CD4-positive, alpha-beta T cell treated with Interferon gamma for 1 hour (primary cell): ENCODE measurements around the gene IL18.
"Not testable (repeated sequence)": the region's sequence is repeated elsewhere in the genome, so short reads cannot be mapped to it uniquely, and the experiment has no call there.

ENCODE experiments used
- DNase-seq: peaks from one replicate; pipeline ENCODE4 v3.0.0-alpha.2; 2020

Gene IL18

DNA sequence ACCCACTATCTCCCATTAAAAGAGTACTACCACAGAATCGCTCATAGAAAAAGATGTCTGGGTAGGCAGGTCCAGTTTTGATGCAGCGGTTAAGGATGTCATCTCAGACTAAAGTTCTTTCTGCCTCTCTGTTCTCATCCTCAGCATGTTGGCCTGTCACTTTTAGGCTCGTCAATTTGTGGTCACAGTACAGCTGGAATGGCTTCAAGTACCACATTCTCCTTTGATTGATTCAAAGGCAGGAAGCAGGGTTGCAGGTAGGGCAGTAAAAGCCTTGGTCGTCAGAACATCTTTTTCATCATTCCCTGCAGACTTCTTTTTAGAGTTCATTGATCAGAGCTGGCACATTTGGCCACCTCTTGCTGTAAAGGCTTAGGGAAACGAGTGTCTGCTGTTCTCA is 48.5 kb downstream of the IL18 start:
- DNase-seq, result no peak

DNA sequence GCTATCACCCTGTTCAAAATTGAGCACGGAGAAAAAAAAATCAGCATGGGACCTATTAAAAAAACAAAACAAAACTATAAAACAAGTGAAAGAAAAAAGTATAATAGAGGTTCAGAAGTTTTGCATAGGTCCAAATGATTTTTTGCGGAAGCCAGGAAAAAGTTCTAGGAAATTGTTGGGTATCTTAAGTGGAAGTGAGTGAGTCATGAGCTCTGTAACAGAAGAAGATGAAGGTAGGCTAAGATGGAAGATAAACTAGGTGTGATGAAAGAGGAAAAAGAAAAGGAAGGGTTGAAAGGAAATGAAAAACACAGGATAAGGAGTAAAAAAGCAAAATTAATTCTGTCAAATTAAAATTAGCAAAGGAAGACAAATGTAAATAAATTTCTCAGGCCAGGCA is 49.4 kb downstream of the IL18 start:
- DNase-seq, result no peak

DNA sequence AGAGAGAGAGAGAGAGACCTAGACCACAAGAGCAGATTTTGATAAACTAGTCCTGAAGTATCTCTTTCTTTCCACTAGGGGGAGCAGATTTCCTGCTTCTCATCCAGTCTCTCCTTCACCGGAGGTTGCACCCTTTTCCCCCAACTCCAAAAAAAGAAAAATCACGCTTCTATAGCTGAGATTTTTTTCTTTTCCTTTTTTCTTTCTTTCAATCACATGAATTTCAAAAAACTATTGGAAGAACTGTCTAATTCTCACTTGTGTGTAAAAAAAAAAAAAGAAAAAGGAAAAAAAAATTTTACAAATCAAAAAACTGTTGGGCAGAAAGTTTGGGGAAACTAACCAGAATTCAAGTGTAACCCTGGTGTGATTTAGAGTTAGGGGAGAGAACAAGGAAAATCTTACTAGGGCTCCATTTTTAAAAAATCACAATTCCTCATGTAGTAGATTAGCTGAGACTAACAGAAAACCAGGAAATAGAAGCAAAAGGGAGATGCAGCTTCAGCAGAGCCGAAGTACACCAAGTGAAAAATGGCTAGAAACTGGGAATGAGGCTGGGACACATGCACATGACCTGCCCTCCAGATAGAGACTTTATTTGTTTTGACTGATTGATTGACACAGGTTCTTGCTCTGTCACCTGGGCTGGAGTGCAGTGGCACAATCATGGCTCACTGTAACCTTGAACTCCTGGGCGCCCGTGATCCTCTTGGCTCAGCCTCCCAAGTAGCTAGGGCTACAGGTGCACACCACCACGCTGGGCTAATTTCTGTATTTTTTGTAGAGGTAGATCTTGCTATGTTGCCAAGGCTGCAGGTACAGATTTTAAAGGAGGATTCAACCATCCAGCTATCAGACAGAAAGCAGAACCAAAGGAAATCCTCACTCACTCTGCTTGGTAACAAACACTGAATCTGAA is 50.1 kb downstream of the IL18 start:
- DNase-seq, result no peak

DNA sequence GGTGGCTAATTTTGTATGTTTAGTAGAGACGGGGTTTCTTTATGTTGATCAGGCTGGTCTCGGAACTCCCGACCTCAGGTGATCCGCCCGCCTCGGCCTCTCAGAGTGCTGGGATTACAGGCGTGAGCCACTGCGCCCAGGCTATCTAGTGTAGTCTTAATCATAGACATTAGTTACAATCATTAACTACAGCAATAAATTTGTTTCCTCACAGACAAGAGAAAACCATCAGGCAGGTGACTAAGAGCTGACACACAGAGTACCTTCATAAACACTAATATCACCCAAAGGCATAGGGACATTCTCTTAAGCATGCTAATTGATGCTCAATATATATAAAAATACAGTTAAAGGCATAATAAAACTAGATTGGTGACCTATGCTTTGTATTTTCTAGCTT is 57.8 kb downstream of the IL18 start:
- no peak for DNase-seq

DNA sequence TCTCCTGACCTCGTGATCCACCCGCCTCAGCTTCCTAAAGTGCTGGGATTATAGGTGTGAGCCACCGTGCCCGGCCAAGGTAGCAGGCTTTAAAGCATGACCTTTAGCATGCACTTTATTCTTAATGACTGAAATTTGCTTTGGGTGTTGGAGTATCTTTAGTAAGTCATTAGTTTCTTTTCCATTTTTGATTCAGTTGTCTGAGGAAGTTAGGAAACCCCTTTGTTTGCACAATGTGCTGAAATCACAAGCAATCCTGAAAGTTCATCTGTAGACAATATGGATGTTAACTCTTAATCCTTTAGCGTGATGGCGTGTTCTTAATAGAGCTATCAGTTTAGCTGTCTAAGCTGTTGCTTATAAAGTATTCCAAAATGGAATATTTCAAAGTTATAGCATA is 60.4 kb downstream of the IL18 start:
- no peak for DNase-seq

DNA sequence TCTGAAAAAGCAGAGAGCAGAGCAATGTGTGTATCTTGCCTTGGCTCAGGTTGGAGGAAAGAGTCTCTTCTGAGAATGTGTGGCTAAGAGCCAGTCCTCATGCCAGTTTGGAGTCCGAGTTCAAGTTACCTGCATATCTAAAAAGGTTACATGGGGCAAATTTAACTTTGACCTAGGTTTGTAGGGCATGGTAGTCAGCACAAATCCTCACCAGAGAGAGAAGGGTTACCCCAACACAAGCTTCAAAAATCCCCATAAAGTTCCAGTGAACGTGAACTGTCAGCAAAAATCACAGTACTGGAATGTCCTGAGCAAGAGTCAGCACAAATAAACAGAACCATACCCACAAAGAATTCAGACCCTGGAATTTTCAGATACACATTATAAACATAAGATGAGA is 63.4 kb downstream of the IL18 start:
- DNase-seq, result no peak

DNA sequence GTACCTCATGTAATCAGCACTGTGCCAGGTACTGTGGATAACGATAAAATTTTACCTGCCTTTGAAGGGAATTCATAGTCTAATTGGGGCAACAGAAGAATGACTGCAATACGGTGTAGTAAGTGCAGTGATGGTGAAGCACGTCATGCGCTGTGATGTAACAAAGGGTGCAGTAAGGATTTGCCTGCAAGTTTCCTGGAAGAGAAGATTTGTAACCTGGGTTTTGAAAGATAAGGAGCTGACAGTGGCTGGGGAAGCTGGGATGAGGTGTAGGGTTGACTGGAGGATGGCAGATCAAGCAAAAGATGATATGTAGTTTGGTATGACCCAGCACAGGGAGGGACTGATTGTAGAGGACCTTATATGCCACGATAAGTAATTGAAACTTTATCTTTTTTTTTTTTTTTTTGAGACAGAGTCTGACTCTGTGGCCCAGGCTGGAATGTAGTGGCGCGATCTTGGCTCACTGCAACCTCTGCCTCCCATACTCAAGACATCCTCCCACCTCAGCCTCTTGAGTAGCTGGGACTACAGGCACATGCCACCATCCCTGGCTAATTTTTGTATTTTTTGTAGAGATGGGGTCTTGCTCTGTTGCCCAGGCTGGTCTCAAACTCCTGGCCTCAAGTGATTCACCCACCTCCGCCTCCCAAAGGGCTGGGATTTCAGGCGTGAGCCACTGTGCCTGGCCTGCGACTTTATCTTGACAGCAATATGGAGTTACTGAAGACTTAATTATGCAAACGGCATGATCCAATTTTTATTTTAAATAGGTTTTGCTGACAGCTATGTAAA is 66.0 kb downstream of the IL18 start:
- DNase-seq, result no peak

DNA sequence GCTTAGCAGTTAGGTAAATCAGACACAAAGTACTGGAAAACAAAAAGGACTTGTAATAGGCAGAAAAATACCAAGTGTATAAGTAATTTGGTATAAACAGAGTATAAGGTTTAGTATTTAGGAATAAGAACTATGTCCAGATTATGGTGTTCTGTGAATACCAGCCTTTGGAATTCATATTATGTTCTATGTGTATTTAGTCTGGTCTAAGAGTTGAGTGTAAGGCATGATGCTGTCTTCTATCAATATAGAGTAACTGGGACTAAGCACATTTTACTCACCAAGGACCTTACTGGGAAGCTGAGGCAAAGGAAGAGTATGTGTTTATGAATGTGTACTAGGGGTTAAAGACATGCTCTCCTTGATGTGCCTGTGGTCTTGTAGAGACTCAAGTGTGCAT is 67.7 kb downstream of the IL18 start:
- no peak for DNase-seq

DNA sequence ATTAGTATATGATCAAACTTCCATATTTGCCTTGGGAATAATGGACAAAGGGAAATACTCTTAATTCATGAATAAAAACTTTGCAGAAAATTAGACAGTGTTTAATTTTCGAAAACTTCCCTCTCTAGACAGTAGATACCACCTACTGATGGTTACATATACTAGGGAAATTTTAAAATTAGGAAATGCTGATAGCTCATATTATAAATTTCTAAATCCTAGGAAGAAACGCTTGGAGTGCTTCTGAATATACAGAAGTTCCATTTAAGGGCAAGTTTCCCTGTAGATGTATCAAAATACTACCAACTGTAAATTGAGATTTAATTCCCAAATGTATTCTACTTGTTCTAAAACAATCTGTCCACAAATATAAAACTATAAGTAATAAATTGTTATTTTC is 68.6 kb downstream of the IL18 start:
- DNase-seq, result not testable (repeated sequence)
